GM12873 (cell line): ENCODE results near the gene AATK.

Experiments used
- CTCF ChIP-seq: IDR thresholded peaks from 2 replicates; pipeline ENCODE4 v1.5.1; 2012; ENCODE audit warnings: low read depth, mild to moderate bottlenecking, moderate library complexity, low read length, control low read depth; ENCODE audit not compliant: insufficient read depth; ENCODE audit errors: missing control alignments

AATK gene

GRCh38 chr17:81170727-81171494 is 4.9 kb upstream of the AATK start:
- TF ChIP-seq CTCF, result no peak

GRCh38 chr17:81169870-81170309 is 3.9 kb upstream of the AATK start:
- TF ChIP-seq CTCF, result no peak

GRCh38 chr17:81167638-81168037 is 1.6 kb upstream of the AATK start:
- TF ChIP-seq CTCF, result no peak

GRCh38 chr17:81167194-81167524 is 1.1 kb upstream of the AATK start:
- TF ChIP-seq CTCF, result no peak

- TF ChIP-seq CTCF, result no peak
Measured at GRCh38 chr17:81165246-81166032, 582 bp downstream of the AATK start, which contains the start of gene PVALEF. Gene PVALEF (plus strand): TSS chr17:81165507. CDS start chr17:81181227, 15,720 bp downstream.

- no peak for TF ChIP-seq CTCF
Measured at GRCh38 chr17:81164371-81165245, 1.4 kb downstream of the AATK start.
